GM12892 (cell line): ENCODE data around the gene LRRC31.

Source experiments
- POLR2A ChIP-seq: IDR thresholded peaks from 2 replicates; pipeline ENCODE4 v1.6.1; 2011; ENCODE audit warnings: low read depth, low read length, control low read depth
- TAF1 ChIP-seq: IDR thresholded peaks from 2 replicates; pipeline ENCODE4 v1.6.1; 2011; ENCODE audit warnings: low read depth, mild to moderate bottlenecking, control low read depth, low read length, borderline replicate concordance

- TF ChIP-seq POLR2A = peak; percentile 36; the same call in 1 of the 2 replicates
- TF ChIP-seq TAF1 = no peak
Observed at GRCh38 chr3:169836078-169836941, 33.4 kb downstream of the LRRC31 start.
